Hindlimb muscle (tissue), 1 donor: ENCODE measurements around the gene ATP2A3. TPM values are rescaled to one million over a fixed set of nuclear protein-coding genes. Genes with fewer than 3 reads are reported as not detected.

Experiments used
- DNase-seq: peaks from one replicate; pipeline ENCODE4 v3.0.0-alpha.2; 2013
- polyA plus RNA-seq: library from polyadenylated mRNA; unstranded; fragments of 120-200 nt; gene quantifications from one replicate; pipeline ENCODE4 v1.2.1, GENCODE V29; 2013; ENCODE audit not compliant: insufficient read length

ATP2A3 gene
- polyA plus RNA-seq, 1 donor, result 7.3 TPM

DNA sequence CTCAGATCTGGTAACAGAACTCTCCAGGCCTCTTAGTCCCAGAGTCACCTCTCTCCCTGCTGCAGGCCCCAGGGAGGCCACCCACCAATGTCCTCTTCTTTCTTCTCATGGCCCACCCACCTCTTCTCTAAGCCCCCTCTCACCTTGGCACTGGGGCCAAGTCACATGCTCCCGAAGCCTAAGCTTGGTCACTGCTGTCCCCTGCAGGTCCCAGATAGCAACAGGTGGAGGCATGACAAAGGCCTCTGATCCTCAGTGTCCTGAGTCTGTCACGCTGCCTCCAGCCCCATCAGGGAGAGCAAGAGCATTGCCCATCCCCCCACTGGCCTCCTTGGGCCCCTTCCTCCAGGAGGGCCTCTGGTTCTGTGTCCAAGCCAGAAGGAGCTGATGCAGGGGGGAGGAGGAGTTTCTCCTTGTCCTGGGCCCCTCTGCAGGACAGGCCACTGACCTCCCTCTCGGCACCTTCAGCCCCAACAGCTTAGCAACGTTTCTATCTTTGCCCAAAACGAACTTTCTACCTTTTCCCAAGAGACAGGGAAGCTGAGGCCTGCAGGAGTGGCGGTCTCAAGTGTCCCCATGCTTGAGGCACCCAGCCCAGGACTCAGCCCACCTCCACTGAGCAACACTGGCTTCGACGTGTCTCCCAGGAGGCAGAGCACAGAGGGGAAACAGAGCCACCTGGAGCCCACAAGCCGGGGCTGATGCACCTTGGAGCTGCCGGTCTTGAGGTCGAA lies 56.6 kb downstream of the ATP2A3 start:
- DNase-seq, result no peak

DNA sequence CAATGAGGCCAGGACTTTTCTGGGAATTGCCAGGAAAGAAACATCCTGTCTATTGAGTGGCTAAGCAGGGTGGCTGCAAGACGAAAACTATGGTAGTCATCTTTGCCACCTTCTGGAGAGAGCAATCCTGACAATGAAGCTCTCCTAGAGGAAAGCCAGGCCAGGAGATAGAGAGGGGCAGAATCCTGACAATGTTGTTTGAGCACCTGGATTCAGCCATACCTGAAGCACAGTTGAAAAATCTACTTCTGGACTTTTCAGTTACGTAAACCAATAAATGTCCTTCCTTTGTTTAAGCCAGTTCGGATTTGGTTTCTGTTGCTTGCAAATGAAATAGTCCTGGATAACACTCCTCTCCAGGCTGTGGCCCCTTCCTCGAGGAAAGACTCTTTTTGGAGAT lies 57.4 kb downstream of the ATP2A3 start:
- no peak for DNase-seq

DNA sequence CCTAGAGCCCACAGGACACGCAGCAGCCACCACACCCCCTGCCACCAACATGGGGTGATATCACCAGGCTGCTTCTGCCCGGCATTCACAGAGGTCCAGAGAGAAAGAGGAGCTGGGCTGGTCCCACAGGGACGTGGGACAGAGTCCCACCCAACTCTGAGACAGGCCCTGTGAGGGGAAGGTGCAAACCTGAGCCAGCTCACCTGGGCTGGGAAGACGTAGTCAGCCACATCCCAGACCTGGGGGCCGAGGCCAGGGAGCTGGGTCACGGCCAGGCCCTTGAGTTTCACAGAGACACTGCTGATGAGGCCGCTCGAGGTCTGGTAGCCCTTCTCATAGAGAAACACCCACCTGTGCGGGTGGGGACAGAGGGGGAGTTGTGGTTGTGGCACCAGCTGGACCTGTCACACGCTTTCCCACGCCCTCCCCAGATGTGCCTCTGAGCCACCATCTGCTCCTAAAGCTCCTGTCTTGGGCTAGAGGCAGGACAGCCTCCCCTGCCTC lies 59.2 kb downstream of the ATP2A3 start:
- no peak for DNase-seq

DNA sequence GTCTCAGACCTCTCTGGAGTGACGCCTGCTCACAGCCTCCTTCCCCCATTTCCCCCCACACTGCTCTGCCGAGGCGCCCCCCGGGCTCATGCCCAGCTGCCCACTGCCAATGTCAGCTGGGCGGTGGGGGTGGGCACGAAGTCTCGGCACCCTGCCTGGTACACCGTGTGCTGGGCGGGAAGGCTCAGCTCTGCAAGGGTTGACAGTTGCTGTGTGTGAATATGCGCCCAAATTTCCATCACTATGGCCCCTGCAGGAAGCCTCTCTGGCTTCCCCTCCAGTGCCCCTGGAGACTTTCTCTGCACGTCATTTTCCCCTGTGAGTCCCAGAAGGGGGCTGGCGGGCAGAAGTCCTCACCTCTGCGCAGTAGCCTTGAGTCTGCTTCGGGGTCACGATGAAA lies 59.7 kb downstream of the ATP2A3 start:
- no peak for DNase-seq

DNA sequence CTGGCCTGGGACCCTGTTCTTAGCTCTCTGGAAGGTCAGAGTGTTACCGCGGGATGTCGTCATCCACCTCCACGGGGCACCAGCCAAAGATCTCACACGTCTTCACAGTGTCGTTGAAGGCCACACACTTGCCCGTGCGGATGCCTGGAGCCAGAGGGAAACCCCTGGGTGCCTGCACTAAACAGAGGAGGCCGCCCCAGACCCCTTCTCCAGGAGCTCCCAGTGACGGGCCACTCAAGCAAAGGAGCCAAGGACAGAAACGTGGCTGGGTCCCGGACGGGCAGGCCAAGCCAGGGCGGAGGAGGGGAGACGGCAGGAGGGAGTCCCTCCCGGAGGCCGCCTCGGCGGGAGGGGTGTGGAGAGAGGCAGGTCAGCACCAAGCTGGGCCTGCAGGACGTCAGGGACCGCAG lies 60.4 kb downstream of the ATP2A3 start:
- DNase-seq, result no peak

DNA sequence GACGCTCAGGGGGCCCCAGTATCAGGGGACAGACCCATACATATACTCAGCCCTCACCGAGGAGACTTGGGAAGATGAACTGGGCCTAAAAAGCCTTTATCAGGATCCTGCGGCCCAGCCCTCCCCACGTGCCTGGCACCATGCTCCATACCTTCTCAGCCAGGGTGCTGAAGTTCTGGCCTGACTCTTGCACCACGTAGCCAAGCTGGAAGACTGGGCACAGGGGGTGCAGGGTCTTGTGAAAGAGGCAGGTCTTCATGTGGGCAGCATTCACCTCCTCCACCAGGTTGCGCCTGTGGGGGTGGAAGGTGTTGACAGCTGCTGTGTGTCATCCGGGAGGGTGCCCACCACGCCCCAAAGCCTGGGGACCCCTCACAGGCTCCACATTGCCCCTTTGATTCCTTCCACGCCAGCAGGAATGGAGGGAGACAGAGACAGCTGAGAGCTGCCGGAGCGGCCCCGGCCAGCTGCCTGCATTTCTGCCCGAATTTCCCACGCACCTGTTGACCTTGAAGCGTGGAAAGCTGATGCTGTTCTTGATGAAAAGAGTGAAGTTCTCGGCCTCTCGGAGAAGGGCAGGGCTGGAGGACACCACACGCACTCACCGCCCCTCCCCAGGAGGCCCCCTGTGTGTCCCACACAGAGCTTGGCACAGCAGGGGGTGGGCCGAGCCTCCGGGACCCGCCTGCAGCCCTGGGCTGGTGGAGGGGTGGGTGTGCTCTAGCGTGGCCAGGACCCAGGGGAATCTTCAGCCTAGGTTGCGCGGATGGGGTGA lies 61.0 kb downstream of the ATP2A3 start:
- no peak for DNase-seq

DNA sequence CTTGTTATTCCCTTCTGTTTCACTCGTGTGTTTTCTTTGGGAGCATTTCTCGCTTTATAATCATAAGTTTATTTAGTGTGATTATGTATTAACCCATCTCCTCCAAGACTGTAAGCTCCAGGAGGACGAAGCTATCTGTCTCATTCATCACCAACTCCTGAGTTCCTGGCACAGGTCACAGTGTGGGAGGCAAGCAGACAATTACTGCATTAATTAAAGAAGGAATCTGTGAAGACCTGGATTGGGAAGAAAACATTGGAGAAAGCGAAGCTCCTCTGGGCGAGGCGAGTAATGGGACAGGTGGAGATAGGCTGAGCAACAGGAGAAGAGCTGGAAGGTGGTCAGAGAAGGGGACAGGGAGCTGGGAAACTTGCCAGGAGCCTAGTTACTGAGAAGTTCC lies 63.6 kb downstream of the ATP2A3 start:
- no peak for DNase-seq

DNA sequence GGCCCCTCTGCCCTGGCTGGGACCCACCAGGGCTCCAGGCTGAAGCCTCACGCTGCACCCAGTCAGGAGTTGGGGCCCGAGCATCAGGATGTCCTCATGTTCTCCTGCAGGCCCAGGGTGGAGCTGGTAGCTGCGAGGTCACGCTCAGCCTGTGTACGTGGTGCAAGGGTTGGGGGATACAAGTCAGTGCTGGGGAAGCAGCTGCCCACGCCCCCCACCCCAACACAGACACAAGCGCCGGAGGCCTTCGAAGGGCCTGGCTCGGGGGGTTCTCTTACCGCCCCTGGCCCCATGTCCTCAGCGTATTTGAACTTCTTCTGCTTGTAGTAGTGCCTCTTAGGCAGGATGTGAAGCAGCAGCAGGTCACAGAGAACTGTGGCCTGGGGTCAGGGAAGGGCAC lies 66.5 kb downstream of the ATP2A3 start:
- DNase-seq, result no peak

DNA sequence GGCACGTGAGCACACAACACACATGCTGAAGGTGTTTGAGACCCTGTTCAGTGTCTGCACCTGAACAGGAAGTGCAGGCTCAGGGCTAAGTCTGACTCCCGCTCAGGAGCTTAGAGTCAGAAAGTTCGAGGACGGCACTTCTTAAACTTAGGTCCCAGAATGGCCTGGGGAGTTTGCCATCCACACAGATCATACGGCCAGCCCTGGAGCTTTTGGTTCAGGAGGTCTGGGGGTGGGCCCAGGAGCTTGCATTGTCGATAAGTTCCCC lies 67.3 kb downstream of the ATP2A3 start:
- no peak for DNase-seq

DNA sequence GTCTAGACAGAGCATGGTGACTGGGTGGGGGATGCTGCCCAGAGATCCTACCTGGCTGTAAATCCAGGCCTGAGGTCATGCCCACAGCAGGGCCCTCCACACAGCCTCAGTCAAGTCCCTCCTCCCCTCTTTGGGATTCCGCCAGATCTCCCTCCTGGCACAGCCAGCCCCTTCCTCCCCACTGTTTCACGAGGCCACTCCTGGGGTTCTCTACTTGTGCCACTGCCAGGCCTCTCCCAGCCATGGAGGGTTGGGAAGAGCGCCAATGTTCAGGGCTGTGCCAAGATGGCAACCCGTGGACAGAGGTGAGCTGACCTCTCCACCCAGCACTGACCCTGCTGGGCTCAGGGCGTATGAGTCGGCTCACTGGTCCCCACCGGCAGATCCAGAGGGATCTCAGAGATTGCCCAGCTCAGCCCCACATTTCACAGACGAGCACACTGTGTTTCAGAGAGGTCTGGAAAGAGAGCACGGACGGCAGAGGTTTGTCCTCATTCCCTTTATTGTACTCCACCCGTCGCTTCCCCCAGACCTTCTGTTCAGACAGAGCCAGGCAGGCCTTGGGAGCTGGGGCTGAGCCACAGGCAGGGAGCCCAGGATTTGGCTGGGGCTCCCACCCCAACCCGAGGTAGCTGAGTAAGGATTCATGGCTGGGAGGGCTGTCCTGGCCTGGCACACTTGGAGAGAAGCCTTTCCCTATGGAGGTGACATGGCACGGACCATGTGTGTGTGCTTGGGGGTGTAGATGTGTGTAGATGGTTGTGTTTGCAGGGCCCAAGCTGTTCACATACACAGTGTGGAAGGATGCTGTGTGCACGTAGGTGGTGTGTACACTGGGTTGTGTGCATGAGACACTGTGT lies 67.9 kb downstream of the ATP2A3 start:
- no peak for DNase-seq

DNA sequence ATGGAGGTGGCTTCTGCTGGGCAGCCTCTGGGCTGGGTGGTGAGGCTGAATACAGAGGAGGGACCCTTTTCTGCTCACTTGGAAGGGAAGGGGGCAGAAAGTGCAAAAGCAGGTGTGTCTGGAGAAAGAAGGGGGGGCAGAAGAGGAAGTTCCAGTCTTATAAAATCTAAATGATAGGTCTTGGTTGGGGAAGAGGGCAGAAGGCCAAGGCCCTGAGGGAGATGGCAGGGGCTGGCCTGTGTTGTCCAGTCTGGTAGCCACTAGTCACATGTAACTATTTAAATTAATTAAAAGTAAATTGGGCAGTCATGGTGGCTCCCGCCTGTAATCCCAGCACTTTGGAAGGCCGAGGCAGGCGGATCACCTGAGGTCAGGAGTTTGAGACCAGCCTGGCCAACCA lies 68.9 kb downstream of the ATP2A3 start:
- no peak for DNase-seq

DNA sequence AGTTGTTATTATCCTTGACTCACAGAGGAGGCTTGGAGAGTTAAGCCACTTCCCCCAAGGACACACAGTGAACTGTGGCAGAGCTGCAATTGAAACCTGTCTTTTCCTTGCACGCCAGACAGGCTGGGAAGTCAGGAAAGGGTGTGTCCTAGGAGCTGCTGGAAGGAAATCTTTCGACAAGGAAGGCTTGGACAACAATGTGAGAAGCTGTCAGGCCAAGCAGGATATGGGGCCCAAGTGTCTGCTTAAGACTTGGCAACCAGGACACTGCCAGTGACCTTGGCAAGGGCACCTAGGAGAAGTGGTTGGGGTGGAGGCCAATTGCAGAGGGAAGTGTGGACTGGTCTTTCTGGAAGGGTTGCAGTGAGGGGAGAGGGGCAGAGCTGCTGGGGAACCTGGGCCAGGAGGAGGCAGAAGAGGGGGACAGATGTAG lies 69.3 kb downstream of the ATP2A3 start:
- DNase-seq, result no peak

DNA sequence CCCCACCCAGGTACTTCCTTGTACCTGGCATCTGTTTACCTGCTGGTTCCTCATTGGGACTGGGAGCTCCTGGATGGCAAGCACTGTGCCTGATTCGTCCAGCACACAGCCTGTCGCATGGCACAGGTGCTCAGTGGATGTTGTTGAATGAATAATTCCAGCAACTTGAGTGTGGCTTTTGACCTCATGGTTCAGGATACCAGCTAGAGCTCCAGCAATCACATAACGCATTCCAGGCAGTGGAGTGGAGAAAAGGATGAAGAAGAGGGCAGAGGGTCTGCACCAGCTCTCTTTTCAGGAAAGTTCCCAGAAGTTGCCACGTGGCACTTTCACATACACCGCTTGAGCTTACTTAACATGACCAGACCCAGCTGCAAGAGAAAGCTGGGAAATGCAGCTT lies 70.0 kb downstream of the ATP2A3 start:
- DNase-seq, result no peak

DNA sequence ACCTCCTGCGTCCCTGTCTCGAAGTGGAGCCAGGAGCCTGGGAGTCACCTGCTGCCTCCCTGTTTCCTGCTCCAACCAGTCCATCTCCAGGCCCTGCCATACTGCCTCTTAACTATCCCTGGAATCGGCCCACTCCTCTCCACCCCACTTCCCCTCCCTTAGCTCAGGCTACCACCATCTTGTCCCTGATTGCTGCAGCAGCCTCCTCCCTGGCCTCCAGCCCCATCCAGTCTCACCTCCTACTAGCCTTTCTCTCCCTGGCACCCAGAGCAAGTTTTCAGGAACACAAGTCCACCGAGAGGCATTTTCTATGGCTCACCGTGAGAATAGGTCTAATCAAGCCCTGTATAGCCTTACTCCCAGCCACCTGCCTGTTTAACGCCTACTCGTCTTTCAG lies 70.5 kb downstream of the ATP2A3 start:
- DNase-seq, result no peak

DNA sequence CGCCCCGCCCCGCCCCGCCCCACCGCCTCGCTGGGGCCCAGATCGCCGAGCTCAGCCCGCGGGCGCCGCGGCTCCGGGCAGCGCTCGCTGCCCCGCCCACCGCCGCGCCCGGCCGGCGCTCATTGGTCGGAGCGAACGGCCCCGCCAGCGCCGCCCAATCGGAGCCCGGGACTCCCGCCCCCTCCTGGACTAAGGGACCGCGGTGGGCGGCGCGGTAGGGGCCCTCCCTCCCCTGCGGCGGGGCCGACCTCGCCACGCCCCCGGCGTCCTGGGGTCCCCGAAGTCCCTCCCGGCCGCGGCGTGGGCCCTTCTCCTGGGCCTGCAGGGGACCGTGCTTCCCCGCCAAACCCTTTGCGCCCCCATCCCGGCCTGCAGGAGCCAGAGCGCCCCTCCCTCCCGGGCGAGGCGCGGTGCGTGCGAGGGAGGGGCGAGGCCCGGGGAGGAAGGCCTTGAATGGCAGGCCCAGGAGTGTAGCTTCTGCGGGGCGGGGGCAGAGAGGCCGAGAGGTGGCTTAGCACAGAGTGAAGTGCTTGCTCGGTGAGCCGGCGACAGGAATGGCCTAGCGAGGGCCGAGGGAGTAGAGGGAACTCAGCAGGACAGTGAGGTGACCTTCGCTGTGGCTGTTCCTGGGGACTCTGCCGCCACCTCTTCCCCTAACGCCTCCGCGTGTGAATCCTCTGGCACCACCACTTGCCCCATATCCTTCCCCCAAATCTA lies 71.1 kb downstream of the ATP2A3 start, which contains the start of gene CAMKK1:
TSS of gene CAMKK1 (minus strand) at position 51 of the 717 bp plus-strand sequence. CDS start 7,366 bp downstream, outside the sequence.
- peak; percentile 93 for DNase-seq

DNA sequence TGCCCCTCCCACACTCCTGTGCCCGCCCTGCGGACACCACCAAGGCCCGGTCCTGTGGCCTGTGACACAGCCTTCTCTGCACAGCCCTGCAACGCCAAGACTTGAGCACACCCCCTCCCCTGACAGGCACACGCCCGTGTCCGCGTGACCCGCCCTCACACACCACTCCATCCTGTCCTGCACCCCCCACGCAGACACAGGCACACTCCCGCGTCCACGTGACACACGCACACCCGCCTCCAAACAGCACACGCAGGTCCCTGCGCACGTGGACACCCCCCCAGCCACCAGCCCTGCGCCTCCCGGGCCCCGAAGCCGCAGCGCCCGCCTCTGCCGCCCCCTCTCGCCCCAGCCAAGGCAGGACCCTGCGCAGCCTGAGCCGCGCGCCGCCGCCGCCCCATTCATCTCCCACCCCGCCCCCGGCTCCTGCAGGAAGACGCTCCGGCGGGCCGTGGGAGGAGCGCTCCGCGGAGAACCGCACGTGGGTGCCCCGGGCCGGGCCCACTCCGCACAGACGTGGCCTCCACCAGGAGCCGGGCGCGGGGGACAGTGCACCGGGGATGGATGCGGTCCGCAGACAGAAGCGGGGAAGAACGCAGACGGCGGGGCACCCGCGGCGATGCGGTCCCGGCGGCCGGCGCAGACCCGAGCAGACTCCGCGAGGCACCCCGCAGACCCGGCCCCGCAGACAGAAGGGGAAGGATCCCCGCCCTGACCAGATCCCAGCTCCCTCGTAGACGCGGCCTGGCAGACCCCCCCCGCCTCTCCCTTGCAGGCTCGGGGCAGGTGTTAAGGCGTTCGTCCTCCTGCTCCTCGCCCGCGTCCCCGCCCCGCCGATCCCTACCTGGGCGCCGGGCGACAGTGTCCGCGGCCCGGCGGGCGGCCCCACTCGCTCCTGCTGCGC lies 71.9 kb downstream of the ATP2A3 start:
- DNase-seq, result no peak

DNA sequence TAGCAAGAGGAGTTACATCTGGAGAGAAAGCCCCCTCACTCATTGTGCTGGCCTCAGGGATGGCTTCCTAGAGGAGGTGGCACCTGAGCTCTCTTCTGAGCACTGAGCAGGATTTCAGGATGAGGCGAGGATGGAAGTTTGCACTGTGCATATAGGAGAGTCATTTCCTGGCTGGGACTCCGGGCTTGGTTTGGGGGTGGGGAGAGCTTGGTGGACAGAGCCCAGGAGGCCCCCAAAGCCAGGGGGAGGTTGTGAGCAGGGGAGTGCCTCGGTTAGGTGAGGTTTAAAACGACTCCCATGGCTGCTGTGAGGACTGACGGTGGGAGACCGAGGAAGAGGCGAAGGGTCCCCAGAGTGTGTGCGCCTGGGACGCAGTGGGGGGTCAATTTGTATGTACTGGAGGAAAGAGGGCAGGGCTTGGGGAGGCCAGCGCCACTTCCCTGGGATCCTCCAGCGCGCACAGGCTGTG lies 72.6 kb downstream of the ATP2A3 start:
- no peak for DNase-seq

DNA sequence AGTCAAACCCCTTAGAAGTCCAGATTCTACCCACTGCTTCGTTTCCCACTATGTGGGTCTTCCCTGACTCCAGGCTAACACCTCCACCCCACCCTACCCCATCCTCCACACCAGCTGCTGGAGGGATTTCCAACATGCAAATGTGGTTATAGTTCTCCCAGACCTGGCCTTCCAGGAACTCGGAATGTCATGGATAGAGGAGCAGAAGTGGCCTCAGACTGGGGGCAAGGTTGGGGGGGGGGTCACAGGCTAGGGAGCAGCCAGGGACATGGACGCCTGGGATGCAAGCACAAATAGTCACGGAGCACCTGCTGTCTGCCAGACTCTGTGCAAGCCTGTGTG lies 73.4 kb downstream of the ATP2A3 start:
- DNase-seq, result no peak

DNA sequence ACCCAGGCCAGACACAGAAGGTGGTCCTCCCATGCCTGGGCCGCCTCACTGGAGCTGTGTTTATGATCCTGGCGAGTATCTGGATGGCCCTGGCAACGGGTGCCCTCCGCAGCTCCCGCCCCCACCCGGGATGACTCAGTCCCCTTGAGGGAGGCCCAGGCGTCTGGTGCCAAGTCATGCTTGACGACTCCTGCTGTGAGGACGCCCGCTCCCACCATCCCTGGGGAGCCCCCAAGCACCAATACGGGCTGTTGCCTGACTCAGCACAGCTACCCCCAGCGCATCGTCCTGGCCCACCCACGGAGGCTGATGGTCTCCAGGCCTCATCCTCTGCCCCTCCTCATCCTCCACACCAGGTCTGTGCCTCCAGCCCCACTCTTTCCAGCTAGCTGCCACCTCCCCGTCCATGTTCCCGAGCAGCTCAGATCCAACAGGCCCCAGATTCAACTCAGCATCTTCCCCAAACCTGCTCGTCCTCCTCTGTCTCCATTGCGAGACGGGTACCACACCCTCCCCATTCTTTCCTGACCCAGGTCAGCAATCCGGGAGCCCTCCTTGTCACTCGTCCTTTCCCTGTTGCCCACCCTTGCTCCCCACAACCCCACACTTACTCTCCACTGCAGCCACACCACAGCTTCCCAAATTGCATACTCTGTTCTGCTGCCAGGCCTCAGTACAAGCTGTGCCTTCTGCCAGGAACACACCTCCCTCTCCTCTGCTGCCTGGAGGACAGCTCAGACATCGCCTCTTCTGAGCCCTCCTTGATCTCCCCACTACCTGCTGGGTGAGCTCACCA lies 74.0 kb downstream of the ATP2A3 start:
- DNase-seq, result no peak

DNA sequence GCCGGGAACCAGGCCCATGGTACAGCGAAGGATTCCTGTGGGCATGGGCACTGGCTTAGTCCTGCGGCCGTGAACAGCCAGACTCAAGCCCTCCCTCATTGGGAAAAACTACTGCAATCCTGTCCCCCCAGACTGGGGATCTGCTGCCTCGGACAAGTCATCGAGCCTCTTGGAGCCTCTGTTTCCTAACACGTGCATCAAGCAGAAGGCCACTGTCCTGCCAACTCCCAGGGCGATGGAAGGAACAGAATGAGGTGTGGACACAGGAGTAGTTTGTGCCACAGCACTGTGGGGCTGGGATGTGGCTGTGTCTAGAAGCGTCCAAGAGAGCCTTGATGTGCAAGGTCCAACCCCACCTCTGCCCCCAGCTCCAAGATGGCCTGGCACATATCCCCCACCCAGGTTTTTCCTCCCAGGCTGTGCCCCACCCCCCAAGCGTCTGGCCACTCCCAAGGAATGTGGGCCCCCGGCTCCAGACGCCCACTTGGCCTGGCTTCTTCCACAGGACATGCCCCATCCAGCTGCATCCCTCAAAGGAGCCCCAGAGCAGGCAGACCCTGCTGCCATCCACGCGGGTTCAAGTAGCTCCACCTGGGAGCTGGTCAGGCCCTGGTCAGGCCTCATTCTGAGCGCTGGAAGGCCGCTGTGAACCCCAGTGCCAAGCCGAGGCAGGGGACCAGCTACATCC lies 74.8 kb downstream of the ATP2A3 start:
- DNase-seq, result no peak
